Mononuclear cell (primary cell): ENCODE results near the gene C6orf47. TPM values are rescaled to one million over a fixed set of nuclear protein-coding genes. Genes with fewer than 3 reads are reported as not detected.

Source experiments
- H3K27me3 ChIP-seq: 2 replicates; pipeline ENCODE4 v1.6.0; 2011; ENCODE audit warnings: low read length, control low read depth; ENCODE audit not compliant: insufficient read depth
- H3K4me1 ChIP-seq: 2 replicates; pipeline ENCODE4 v1.5.1; 2011; ENCODE audit warnings: mild to moderate bottlenecking, low read length, control low read depth; ENCODE audit not compliant: insufficient read depth
- H3K4me3 ChIP-seq: 2 replicates; pipeline ENCODE4 v1.5.1; 2011; ENCODE audit warnings: mild to moderate bottlenecking, low read length, moderate library complexity
- H3K9me3 ChIP-seq: 2 replicates; pipeline ENCODE4 v1.5.1; 2011; ENCODE audit warnings: low read depth, mild to moderate bottlenecking, control low read depth, low read length
- total RNA-seq: library from RNA; depleted of rRNA; stranded (reverse); fragments of >200 nt; gene quantifications from one replicate; pipeline ENCODE4 v1.2.3, GENCODE V29; 2012

C6orf47 gene
- total RNA-seq, 1 donor = 14.6 TPM

DNA sequence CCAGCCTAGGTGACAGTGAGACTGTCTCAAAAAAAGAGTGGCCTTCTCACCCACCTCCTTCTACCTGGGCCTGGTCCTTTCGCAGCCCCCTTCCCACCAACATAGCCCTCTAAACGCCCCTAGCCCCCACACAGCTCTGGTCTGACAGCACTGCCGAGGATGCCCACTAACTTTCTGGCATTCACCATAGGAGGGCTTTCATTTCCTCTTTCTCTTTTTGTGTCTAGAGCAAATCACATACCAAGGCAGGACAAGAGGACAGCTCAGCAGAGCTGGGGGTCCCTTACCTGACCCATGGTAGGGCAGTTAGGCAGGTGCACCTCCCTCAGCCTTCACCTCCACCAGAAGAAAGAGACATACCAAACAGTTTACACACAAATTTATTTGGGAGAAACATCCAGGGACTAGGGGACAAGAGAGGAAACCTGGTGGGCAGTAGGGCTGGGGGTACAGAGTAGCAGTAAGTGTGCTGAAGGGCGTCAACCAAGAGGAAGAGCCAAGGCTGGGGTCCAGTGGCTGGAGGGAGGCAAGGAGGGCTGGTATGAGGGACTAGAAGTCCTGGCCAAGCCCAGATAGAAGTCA lies 15.8 kb upstream of the C6orf47 start:
- peaks cover 20% of the 10 kb centered on the region for H3K4me1 ChIP-seq
- no peaks in the 10 kb centered on the region for H3K9me3 ChIP-seq
- H3K4me3 ChIP-seq = no peak overlapping the region
- H3K27me3 ChIP-seq = no peaks in the 10 kb centered on the region

GRCh38 chr6:31669676-31670075 lies 9.1 kb upstream of the C6orf47 start, which contains the start of gene LY6G5B:
Gene LY6G5B (plus strand): TSS chr6:31669976. CDS start chr6:31670951, 975 bp downstream.
- H3K4me1 ChIP-seq = peaks cover 23% of the 10 kb centered on the region
- no peaks in the 10 kb centered on the region for H3K27me3 ChIP-seq
- no peak within 1 kb of the TSS for H3K4me3 ChIP-seq
- H3K9me3 ChIP-seq = no peaks in the 10 kb centered on the region

DNA sequence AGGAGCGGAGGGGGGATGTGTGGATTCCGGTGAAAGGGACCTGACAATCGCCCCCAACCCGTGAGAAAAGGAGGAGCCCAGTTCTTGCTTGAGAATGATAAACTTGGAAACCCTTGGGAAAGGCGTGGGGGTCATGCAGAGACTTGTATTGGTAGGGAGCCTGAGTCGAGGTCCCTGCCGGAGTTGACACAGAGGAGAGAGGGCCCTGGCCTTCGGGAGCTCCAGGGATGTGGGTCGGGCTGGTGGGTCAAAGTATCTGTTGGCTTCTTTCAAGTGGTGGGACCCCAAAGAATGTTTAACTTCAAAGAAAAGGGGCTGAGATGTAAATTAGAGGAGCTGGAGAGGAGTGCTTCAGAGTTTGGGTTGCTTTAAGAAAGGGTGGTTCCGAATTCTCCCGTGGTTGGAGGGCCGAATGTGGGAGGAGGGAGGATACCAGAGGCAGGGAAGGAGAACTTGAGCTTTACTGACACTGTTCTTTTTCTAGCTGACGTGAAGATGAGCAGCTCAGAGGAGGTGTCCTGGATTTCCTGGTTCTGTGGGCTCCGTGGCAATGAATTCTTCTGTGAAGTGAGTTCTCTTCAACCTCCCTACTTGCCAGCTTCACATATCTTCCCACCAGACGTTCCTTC lies 5.9 kb upstream of the C6orf47 start:
- H3K27me3 ChIP-seq = no peaks in the 10 kb centered on the region
- no peaks in the 10 kb centered on the region for H3K9me3 ChIP-seq
- H3K4me1 ChIP-seq = peaks cover 53% of the 10 kb centered on the region
- peak overlapping the region; percentile 86 for H3K4me3 ChIP-seq

- peaks cover 61% of the 10 kb centered on the region for H3K4me1 ChIP-seq
- no peaks in the 10 kb centered on the region for H3K27me3 ChIP-seq
- H3K9me3 ChIP-seq = no peaks in the 10 kb centered on the region
- H3K4me3 ChIP-seq = peak within 1 kb of the TSS; percentile 86
Measured at GRCh38 chr6:31665501-31666336, 5.1 kb upstream of the C6orf47 start, which contains the start of gene CSNK2B. Gene CSNK2B (plus strand): TSS chr6:31666080. CDS start chr6:31666832, 752 bp downstream.

- H3K4me1 ChIP-seq = peaks cover 67% of the 10 kb centered on the region
- peak within 1 kb of the TSS; percentile 86 for H3K4me3 ChIP-seq
- no peaks in the 10 kb centered on the region for H3K9me3 ChIP-seq
- H3K27me3 ChIP-seq = no peaks in the 10 kb centered on the region
Measured at GRCh38 chr6:31664790-31665500, 4.4 kb upstream of the C6orf47 start, which contains the start of gene GPANK1. Gene GPANK1 (minus strand): TSS chr6:31664997. CDS start chr6:31664478, 519 bp downstream.

- Histone ChIP-seq H3K27me3 (no peaks in the 10 kb centered on the region), H3K9me3 (no peaks in the 10 kb centered on the region), H3K4me1 (peaks cover 75% of the 10 kb centered on the region), H3K4me3 (peak overlapping the region; percentile 86)
Measured at GRCh38 chr6:31663961-31664789, 3.6 kb upstream of the C6orf47 start.

DNA sequence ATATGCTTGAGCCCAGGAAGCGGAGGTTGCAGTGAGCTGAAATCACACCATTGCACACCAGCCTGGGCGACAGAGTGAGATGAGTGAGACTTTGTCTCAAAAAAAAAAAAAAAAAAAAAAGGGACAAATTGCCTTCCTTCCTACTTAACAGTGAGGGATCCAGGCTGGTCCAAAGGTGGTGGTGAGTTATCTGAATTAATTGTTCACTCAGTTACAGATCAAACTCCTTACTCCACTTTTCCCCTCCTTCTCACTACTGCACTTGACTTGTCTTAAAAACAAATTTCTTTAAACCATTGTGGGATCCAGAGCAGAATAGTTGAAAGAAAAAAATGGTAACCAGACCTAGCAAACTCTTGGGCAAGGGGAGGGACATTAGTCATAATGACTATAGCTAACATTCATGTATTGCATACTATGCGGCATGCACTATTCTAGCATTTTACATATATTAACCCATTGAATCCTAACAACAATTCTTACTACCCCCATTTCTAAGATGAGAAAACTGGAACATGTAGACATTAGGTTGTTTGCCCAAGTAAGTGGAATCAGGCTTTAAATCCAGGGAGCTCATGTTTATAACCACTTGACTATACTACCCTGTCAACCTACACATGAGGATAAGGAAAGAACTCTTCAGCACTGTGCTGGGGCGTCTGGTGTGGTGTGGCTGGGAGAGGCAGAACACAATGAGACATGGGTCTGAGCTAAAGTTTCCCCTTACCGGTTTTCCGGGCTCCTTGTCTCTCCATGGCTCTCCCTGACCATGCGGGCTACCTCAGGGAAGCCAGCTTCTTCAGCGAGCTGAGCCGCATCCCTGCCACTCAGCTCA lies 2.8 kb upstream of the C6orf47 start:
- H3K4me1 ChIP-seq = peaks cover 83% of the 10 kb centered on the region
- no peaks in the 10 kb centered on the region for H3K9me3 ChIP-seq
- no peaks in the 10 kb centered on the region for H3K27me3 ChIP-seq
- no peak overlapping the region for H3K4me3 ChIP-seq

DNA sequence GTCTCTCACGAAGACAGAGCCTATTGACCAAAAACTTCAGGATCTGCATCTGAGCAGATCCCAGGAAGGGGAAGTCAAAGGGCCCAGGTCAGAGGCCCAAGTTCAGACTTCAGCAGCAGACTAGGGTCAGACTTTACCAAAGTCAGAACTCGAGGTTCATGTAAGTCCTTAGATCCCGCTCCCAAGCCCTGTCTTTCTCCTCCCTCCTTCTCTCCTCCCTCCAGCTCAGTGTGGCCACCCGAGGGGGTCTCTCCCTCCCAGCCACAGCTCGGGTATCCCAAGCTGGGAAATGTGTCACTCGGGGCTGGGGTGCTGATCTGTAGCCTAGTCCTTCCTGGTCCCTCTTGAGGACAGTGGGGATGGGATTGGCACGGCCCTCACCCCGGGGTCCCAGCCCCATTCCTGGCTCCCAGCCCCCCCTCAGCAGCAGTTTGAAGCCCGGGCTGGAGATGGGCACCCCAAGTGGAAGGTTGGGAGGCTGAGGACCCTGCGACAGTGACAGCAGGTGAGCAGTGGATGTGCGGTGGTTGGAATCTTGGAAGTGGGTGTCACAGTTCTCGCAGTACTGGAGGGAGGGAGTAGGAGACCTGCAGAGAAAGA lies 1.6 kb upstream of the C6orf47 start:
- Histone ChIP-seq H3K9me3 (no peaks in the 10 kb centered on the region), H3K4me3 (no peak overlapping the region), H3K4me1 (peaks cover 83% of the 10 kb centered on the region), H3K27me3 (no peaks in the 10 kb centered on the region)

- no peaks in the 10 kb centered on the region for H3K27me3 ChIP-seq
- no peaks in the 10 kb centered on the region for H3K9me3 ChIP-seq
- peaks cover 77% of the 10 kb centered on the region for H3K4me1 ChIP-seq
- H3K4me3 ChIP-seq = peak overlapping the region; percentile 86
Measured at GRCh38 chr6:31661262-31662123, 915 bp upstream of the C6orf47 start.

- H3K9me3 ChIP-seq = no peaks in the 10 kb centered on the region
- no peaks in the 10 kb centered on the region for H3K27me3 ChIP-seq
- H3K4me3 ChIP-seq = peak overlapping the region; percentile 86
- peaks cover 72% of the 10 kb centered on the region for H3K4me1 ChIP-seq
Measured at GRCh38 chr6:31659649-31660380, 763 bp downstream of the C6orf47 start.

GRCh38 chr6:31658983-31659648 lies 1.5 kb downstream of the C6orf47 start:
- Histone ChIP-seq H3K4me3 (peak overlapping the region; percentile 86), H3K27me3 (no peaks in the 10 kb centered on the region), H3K4me1 (peaks cover 68% of the 10 kb centered on the region), H3K9me3 (no peaks in the 10 kb centered on the region)
